Esophagus squamous epithelium (tissue), 4 donors: ENCODE data around the gene SPX.

Source experiments
- POLR2A ChIP-seq, 4 donors: fragments of 450-650 bp; IDR thresholded peaks; one replicate each; pipeline ENCODE4 v1.6.1; 2017; ENCODE audit warnings: antibody characterized with exemption in 4 of 4, mild to moderate bottlenecking in 4 of 4, moderate library complexity in 3 of 4
- TF ChIP-seq, protein P1 (sequence below), 6 experiments: fragments of 450-650 bp in 4 of 6; fragments of 200-600 bp in 2 of 6; sonication (generic) in 2 of 6; IDR thresholded peaks; one replicate each; pipeline ENCODE4 v1.5.1; 2016 to 2019; ENCODE audit warnings: antibody characterized with exemption in 6 of 6, mild to moderate bottlenecking in 4 of 6, moderate library complexity in 4 of 6

DNA sequence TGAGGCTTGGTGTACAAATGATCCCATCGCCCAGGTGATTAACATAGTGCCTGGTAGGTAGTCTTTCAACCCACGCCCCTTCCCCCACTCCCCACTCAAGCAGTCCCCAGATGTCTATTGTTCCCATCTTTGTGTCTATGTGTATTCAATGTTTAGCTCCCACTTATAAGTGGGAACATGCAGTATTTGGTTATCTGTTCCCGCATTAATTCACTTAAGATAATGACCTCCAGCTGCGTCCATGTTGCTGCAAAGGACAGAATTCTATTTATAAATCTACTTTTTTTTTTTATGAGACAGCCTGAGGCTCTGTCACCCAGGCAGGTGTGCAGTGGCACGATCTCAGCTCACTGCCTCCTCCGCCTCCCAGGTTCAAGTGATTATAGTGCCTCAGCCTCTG is 15.7 kb downstream of the SPX start:
- TF ChIP-seq, protein P1, sequence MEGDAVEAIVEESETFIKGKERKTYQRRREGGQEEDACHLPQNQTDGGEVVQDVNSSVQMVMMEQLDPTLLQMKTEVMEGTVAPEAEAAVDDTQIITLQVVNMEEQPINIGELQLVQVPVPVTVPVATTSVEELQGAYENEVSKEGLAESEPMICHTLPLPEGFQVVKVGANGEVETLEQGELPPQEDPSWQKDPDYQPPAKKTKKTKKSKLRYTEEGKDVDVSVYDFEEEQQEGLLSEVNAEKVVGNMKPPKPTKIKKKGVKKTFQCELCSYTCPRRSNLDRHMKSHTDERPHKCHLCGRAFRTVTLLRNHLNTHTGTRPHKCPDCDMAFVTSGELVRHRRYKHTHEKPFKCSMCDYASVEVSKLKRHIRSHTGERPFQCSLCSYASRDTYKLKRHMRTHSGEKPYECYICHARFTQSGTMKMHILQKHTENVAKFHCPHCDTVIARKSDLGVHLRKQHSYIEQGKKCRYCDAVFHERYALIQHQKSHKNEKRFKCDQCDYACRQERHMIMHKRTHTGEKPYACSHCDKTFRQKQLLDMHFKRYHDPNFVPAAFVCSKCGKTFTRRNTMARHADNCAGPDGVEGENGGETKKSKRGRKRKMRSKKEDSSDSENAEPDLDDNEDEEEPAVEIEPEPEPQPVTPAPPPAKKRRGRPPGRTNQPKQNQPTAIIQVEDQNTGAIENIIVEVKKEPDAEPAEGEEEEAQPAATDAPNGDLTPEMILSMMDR (IDR thresholded peaks at IDR 0.05), result no peak
- no peak for TF ChIP-seq POLR2A (IDR thresholded peaks at IDR 0.05)
